GM18951 (cell line): Measurements from ENCODE around the gene AGBL4.

ENCODE experiments used
- POLR2A ChIP-seq: IDR thresholded peaks from 4 replicates; pipeline ENCODE4 v1.6.1; 2011; ENCODE audit warnings: mild to moderate bottlenecking; ENCODE audit not compliant: insufficient read length, insufficient read depth; ENCODE audit errors: extremely low read depth
- in situ Hi-C: fragments of 300-500 bp; cut with MboI; formaldehyde crosslinking; loops from one replicate; pipeline ENCODE4 v1.12.0; 2022; ENCODE audit warnings: low sequenced_read_pairs, mixed read lengths, inconsistent platforms; ENCODE audit not compliant: unreplicated experiment

Gene AGBL4

DNA sequence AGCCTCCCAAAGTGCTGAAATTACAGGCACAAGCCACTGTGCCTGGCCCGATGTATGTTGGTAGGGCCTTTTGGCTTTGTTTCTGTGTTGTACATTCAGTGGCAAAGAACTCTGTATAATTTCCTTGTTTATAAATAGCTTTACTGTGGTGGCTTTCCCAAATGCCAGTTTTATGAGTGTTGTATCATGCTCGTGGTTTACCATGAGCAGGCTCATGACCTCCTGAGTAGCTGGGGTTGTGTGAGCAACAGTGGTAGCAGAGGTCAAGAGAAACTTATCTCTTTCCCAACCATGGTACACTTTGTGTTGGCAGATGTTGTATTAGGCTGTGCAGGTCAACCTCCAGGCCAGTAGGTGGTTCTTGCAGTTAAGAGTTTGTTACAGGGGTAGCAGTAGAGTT lies 826.7 kb downstream of the AGBL4 start:
- TF ChIP-seq POLR2A, result no peak
- in situ Hi-C loops, result no loop called here

DNA sequence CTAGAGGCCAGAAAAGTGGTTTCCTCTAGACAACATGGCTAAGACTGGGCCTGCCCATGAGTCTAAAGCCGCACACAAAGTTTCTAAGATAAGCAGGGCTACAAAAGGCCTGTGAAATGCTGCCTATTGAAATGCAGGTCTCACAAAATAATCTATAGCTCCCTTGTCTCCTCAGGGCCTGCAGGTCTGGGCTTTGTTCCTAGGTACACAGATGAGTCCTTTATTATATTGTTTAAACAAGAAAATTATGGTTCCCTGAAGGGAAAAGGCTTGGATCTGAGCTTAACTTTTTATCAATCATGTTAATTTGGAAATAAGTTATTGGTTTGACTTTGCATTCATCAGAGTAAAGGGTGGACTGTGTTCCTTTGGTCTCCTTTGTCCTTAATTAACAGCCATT lies 833.6 kb downstream of the AGBL4 start:
- no peak for TF ChIP-seq POLR2A
- in situ Hi-C loops, result no loop called here

DNA sequence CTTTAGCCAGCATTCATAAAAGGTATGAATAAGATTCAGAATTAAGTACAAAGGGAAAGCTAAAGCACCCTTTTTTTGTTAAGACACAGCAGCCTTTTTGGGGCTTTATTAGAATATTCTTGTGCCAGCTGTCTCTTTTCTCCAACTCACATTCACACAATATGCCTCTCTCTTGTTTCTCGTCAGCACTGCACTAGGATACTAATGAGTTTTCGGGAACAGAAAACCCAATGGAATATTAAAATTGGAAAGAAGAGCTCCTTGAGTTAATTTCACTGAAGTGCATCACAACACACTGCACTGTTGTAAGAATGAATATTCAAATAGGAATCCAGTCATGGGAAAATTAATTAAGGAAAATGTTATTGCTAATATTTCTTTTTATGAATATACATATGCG lies 836.7 kb downstream of the AGBL4 start:
- TF ChIP-seq POLR2A, result no peak
- in situ Hi-C loops, result no loop called here

DNA sequence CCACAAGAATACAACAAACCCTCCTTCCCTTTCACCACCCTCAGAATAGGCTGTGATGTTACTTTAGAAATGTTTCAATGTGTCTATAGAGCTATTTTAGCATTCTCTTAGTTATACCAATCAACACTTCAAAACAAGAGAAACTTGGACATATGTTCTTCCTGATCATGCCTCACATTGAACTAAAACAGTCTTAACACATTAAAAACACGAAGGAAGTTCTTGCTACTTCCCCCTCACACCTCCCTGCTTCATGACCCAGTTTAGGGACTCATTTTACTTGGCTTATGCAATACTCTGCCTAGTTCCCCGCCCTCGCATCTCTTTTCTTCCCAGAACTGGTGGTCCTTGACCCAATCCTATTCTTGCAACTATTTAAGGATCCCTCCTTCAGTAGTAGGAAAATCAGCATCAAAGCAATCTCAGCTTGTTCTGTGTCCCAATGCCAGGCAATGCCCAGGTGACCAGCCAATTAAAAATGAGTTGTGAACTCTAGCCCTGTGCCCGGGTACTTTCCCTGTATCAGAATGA lies 838.2 kb downstream of the AGBL4 start:
- in situ Hi-C loops, result no loop called here
- no peak for TF ChIP-seq POLR2A

DNA sequence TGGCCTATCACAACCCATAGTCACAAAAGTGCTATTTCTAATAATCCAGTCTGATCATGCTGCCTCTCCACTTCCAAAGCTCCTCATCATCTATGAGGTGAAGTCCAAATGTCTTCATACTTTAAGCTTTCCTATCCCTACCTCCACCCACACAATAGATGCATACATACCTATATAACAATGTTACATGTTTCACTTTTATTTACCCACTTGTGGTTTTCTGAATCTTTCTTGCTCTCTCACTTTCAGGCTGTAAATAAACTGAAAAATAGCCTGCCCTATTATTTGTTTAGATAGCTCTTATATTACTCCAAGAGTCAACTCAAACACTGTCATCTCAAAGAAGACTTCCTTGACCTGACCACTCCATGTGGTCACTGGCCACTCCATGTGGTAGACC lies 840.3 kb downstream of the AGBL4 start:
- in situ Hi-C loops, result no loop called here

DNA sequence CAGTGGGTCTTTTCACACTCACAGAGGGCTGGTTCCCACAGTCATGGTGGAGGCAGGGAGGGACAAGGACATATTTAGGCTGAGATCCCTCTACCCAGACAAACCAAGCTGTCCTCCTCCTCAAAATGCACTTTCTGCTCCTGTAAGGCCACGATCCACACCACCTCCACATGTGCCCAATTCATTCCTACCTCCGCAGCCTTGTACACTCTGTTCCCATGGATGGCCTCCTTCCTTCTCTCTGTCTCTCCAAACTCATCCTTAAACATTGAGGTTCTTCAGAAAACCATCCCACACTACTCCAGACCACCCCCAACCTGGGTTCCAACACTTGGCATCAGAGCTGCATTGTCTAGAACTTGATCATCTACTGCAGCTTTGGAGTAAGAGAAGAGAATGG lies 842.7 kb downstream of the AGBL4 start:
- TF ChIP-seq POLR2A, result no peak

More for the DNA sequence above, 840.3 kb downstream of the AGBL4 start:
- no peak for TF ChIP-seq POLR2A

DNA sequence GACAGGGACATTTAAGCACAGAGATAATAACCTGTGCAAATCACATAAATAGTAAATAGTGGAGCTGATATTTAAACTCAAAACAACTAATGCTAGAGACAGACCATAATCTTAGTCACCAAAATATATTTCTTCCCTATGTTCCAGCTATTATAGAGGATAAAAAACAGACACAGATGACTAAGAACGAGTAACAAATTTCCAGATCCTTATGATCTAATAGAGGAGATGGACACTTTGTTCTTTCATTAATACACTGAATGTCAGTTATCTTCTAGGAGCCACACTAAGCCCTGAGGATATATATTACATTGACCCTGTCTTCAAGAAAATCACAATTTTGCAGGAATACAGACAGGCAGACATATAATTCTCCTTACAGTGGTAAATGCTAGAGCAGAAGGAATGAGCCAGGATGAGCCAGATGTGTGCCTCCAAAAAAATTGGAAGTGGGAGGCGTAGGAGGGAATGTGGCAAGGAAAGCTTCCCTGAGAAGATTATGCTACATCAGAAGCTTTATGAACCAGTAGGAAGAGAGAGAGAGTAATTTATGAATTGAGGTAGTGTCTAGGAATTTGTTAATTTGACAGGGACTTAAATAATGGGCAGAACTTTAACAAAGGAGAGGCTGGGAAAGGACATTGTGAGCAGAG lies 851.7 kb downstream of the AGBL4 start:
- no peak for TF ChIP-seq POLR2A
- in situ Hi-C loops, result no loop called here

More for the DNA sequence above, 842.7 kb downstream of the AGBL4 start:
- in situ Hi-C loops, result no loop called here

DNA sequence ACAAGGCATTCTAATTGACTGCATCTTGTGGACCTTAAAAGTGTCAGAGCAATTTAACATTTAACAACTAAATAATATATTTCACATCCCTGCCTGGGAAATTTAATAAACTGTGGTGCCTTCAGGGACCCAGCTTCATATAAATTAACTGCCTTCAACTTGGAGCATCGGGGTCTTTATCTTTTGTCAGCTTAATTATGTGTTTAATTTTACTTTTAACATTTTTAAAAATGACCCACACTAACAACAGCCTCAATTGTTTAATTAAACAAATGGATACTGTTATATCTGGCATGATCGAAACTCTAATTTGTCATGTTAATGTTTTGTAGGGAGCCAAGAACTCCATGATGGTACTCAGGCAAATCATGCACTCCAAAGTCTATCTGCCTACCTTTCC lies 857.7 kb downstream of the AGBL4 start:
- TF ChIP-seq POLR2A, result no peak
- in situ Hi-C loops, result no loop called here

DNA sequence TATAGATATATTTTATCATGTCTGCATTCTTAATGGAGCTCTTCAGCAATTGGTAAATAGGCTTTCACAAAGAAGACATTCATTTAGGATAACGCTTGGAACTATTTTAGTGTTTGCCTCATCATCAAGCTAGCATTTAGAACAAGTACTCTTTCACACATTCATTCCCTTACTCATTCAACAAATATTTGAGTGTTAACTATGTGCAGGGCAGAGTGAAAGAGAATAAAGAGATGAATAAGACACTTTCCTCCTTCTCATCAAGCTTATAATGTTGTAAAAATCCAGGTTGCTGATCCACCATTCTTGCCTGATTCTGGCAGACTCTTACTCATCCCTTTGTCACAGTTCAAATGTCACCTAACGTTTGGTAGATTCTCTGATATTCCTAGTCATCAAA lies 860.7 kb downstream of the AGBL4 start:
- in situ Hi-C loops, result no loop called here
- TF ChIP-seq POLR2A, result no peak

DNA sequence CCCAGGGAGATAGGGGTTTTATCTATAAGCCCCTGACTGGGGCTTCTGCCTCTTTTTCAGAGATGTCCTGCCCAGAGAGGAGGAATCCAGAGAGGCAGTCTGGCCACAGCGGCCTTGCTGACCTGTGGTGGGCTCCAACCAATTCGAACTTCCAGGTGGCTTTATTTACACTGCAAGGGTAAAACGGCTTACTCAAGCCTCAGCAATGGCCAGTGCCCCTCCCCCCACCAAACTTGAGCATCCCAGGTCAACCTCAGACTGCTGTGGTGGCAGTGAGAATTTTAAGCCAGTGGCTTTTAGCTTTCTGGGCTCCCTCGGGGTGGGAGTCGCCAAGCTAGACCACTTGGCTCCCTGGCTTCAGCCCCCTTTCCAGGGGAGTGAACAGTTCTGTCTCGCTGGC lies 863.1 kb downstream of the AGBL4 start:
- in situ Hi-C loops, result no loop called here
- TF ChIP-seq POLR2A, result no peak

DNA sequence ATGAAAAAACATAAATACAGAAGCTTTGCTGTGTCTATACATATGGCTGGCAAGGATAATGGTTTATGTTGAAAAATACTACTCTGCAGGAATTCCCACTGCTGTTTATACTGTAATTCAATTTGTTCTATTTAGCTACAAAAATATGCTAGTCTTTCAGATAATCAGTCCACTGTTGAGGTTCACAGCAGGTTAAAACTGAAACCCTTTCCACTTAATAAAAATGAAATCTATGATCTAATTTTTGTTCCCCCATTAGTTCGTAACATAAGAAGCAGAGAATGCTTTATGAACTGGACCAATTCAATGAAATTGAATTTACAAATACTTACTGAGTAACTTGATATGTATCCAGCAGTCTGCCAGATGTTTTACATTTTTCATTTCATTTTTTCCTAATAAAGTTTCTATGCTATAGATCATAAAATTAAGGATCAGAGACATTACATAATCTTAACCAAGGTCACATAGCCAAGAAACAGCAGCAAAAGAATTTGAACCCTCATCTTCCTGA lies 887.0 kb downstream of the AGBL4 start:
- no peak for TF ChIP-seq POLR2A
- in situ Hi-C loops, result no loop called here

DNA sequence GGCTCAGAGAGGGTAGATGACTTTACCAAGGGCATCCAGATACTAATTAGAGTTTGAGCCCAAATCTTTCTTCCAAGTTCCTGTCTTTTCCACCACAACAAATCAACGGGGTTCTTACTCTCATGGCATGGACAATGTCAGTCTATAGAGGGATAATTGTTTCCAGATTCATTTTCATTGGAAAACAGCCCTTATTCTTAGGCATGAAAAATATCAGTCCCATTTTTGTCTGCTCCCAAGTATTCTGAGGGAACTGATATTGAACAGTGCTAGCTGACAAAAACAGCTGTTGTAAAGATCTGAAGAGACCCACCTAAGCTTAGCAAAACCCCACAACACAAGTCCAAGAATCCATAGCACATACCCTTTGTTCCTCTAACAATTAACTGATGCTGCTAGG lies 898.0 kb downstream of the AGBL4 start:
- TF ChIP-seq POLR2A, result no peak
- in situ Hi-C loops, result no loop called here

DNA sequence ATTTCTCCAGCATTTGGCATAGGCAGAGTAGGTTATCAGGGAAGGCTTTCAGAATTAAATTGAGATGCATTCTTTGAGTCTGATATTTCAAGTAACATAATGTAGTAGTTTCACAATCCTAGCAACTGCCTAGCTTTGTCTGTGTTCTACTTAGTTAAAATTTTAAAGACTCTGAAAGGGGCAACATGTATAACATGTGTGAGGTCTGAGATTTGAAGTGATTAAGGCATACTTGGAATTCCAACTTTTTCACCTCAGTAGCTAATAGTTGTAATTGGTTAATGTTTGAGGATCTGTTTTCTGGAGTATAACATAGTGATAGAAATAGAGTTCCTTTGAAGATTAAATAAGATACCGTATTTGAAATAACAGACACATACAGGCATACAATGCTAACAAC lies 911.8 kb downstream of the AGBL4 start:
- in situ Hi-C loops, result no loop called here
- no peak for TF ChIP-seq POLR2A

DNA sequence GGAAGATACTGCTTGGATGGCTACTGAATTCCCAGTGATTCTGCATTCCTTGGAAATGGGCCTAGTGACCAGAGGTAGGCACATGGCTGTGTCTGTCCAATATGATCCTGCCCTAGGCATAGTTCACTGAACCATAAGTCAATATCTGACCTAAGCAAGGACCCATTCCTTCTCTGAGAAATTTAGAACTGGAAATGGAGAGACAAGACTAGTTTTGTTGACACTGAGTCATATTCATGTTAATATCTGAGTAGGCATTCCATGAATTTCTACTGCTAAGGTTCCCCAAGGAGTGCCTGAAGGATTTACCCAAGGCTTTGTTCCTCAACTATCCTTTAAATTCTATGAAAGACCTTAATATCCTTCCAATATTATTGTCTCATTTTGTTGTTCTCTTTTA lies 917.3 kb downstream of the AGBL4 start:
- in situ Hi-C loops, result no loop called here
- no peak for TF ChIP-seq POLR2A
